H54 (cell line): ENCODE results near the gene TBCD.

Source experiments
- DNase-seq: peaks from one replicate; pipeline ENCODE4 v3.0.0; 2011; ENCODE audit warnings: low spot score, mixed read lengths; ENCODE audit not compliant: insufficient read length
- FAIRE-seq: peaks from 3 replicates; lab custom pipeline; 2011; peaks lifted over from hg19 to GRCh38; lab: Jason Lieb, UNC
- POLR2A ChIP-seq: IDR thresholded peaks from 2 replicates; pipeline ENCODE4 v1.6.1; 2011; ENCODE audit warnings: low read depth, mild to moderate bottlenecking, low read length

TBCD gene

DNA sequence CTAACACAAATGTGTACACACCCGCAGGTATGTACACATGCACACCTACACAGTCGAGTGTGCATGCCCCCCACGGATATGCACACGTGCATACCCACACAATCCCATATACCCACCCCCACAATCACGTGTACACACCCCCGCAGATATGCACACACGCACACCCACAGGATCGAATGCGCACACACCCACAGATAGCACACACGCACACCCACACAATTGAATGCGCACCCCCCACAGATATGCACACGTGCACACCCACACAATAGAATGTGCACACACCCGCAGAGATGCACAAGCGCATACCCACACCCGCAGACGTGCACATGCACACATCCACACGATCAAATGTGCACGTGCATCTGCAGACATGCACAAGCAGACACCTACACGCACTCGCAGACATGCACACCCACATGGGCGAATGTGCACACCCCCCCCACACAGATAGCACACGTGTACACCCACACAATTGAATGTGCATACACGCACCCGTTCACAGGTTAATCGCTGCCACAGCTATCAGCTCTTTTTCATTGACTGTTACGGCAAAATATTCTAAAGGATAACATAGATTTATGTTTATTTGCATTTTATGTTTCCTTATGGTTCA lies 77.1 kb downstream of the TBCD start:
- FAIRE-seq (no peak), DNase-seq (no peak)
- no peak for TF ChIP-seq POLR2A

DNA sequence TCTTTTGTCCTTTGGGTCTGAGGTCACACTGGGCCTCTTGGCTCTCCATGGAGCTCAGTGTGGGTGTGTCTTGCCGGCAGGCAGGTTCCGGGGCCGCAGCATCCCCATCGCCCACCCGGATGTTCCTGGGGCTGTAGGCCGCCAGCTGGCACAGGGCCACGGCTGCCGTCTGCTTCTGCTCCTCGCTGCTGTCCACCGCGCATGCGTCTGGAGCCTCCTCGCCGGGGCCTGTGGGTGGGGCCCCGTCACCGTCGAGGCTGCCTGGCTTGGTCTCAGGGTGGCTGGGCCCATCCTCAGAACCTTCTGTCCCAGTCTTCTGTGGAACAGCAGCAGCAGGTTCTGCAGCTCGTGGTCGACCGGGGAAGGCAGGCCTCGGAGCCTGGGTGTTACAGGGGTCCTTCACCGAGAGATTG lies 78.4 kb downstream of the TBCD start:
- FAIRE-seq (no peak), DNase-seq (no peak)
- no peak for TF ChIP-seq POLR2A

DNA sequence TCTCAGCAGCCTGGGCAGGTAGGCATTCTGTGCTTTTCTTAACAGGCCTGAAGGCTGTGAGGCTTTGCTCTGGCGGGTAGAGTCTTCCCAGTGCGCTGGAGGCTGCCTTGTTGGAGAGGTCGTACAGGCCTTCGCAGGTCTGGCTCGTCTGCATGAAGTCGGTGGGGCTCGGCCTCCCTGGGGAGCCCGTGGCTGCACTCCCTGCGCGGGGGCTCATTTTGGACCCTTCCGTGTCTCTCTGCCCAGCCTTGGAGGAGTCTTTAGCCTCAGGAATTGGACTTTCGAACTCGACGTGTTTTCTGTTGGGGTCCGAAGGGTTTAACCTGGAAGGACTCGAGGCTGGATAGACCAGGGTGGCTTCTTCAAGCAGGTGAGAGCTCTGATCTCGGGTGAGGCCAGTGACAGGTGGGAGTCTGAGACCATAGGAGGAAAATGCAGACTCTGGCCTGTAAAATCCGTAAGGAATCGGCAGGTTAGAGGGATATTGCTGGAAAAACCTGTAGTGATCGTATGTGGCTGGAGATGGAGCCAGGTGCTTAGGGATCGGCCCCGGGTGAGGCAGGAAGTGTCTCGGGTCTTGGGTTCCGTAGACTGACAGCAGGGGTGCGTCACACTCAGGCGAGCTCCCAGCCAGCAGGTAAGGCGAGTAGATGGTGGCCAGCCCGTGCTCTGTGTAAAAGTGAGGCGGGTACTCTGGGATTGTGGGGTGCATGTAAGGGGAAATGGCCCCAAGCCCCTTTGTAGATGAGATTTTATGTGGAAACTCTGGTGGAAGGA lies 79.4 kb downstream of the TBCD start:
- DNase-seq (no peak), FAIRE-seq (no peak)
- TF ChIP-seq POLR2A, result no peak

DNA sequence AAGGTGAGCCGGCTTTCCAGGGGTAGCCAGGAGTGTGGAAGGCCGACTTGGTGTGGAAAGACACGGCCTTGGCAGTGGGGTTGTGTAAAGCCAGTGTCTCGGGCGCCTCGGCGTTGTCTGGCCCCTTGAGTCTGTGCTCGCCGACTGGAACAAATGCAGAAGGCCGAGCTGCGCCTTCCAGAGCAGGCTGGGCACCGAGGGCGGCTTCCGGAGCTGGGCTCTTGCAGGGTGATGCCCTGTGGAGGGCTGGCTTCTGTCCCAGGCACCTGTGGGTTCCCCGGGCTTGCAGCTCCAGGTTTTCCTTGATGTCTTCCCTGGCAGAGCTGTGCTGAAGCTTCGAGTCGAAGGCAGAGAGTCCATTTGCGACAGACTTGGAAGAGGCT lies 79.9 kb downstream of the TBCD start:
- FAIRE-seq, result no peak
- TF ChIP-seq POLR2A, result no peak
- DNase-seq, result no peak

DNA sequence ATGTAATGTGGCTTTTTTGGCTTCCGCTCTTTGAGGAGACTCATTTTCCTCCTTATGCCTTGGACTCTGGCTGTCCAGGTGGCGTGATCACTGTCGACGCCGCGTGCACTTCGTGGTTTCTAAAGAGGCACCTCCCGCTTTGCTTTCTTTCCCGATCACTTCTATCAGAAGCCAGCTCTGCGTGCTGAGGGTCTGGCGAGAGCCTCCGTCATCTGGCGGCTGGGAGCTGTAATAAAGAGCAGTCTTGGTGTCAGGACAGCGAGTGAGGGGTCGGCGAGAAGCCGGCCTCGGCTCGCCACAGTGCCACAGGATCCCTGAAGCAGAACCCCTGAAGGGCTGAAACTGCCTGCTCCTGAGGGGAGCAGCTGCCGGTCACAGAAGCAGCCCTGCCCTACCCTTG lies 80.5 kb downstream of the TBCD start:
- no peak for FAIRE-seq
- no peak for TF ChIP-seq POLR2A

DNA sequence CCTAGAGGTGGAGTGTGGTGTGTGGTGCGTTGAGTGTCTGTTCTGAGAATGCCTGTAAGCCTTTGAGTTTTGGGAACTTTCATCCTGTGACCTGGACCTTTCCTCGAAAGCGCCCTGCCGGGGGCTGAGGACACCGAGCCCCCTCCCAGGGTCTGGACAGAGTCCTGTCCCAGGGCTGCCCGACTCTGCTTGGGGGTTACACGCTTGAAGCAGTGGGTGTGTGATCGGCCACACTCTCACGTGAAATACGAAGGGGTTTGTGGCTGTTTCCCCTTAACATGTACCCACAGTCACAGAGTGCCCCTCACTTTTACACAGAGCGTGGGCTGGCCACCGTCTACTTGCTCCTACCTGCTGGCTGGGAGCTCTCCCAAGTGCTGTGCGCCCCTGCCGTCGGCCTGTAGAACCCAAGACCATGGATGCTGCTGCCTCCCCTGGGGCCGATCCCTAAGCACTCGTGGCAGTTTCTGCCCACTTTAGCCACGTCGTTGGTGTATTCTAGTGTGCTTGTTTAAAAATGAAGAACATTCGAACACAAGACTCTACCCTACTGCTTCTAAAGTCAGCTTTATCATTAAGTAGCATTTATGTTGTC lies 81.1 kb downstream of the TBCD start:
- DNase-seq, result no peak
- TF ChIP-seq POLR2A, result no peak
- FAIRE-seq, result no peak

More for the DNA sequence above, 80.5 kb downstream of the TBCD start:
- no peak for DNase-seq

DNA sequence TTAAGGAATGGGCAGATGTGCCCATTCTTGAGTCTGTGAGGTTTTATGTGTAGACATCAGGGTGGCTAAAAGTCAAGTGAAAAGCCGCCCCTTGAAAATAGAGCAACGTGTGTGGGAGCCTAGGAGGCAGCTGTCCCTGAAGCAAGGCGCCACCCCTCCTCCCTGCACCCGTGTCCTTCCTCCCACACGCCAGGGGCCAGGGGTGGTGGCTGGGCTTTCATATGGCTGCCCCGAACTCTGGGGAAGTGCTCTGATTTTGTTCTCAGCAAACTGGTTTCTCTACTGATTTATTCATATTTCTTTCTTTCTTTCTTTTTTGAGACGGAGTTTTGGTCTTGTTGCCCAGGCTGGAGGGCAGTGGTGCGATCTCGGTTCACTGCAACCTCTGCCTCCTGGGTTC lies 83.3 kb downstream of the TBCD start:
- FAIRE-seq (no peak), DNase-seq (no peak)
- TF ChIP-seq POLR2A, result no peak

DNA sequence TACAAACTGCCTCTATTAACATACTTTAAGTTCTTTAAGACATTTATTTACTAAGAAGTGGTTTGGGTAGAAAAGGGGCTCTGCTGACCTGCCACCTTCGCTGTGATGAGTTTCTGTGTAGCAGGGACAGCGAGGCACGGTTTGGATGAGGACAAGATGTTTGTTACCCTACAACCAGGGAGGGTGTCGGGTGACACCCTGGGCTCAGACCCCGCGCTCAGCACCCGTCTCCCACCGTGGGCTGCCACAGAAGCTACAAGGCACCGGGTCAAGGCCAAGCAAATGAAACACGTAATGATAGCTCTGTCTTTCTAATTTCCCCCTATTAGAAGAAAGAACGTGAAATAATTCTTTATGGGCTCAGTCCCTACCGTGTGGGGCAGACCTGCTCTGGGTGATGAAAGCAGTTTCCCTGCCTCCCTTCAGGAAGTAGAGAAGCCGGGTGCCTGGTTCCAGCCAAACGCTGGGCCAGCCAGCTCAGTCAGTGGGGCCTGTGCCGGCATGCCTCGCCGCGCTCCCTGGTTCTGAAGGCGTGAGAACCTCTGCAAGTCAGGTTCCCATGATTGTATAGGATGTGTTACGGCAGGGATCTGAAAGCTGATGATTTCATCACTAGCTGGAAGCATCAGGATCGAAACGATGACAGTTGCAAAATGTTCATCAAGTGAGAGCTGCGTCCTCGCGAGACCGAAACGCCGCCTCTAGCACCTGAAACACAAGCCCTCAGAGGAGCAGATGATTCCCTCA lies 84.1 kb downstream of the TBCD start:
- no peak for TF ChIP-seq POLR2A
- DNase-seq (no peak), FAIRE-seq (no peak)

DNA sequence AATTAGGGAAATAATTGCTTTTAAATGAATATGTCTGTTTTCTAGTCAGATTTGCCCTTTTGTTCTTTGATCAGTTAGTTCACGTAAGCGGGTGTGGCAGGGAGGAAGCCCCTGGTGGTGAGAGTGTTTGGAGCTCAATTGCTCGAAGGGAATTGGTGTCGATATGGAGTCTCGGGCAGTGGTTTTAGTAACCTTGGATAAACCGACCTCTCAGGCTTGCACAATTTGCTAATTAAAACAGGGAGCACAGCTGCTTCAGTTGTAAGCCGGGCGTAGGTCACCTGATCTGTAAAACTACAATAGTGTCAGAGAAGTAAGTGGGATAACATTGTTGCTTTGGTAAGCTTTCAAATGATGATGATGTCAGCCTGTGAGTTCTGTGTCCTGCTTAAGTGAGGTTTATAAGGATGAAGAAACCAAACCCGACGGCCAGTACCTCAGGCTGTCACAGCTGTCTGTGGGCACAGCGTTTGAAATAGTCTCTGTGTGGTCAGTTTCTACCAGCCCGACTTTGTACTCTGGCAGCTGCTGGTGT lies 85.0 kb downstream of the TBCD start:
- TF ChIP-seq POLR2A, result no peak
- FAIRE-seq (no peak), DNase-seq (no peak)

DNA sequence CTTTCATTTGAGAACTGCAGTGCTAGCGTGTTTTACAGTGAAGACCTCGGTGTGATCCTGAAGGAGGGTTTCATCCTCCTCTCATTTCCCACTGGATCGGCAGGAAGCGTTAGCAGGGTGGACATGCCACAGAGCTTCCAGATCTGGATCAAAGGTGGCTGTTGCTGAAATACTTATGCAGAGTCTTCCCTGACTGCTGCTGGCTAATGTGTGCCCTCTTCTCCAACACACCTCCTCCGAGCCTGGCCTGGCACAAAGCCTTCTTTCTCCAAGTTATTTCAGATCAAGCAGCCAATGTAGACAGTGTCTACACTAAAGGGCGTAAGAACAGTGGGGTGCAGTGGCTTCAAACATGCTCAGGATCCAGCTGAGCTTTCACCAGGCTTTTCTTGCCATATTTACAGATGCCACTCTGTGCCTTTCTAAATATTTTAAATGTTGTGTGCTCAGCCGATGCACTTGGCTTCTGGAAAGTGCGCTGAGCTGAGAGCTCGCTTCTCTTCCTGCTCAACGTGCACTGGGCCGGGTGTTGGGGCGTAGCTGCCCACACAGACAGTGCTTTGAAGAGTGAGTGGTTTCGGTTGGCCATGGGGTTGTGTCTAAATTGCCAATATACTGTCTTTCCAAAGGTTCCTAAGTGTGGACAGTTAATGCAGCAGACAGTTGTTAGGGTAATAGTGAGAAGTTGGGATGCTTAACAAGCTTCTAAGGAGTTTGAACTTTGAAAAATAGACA lies 85.9 kb downstream of the TBCD start:
- no peak for DNase-seq
- FAIRE-seq, result no peak
- TF ChIP-seq POLR2A, result no peak

DNA sequence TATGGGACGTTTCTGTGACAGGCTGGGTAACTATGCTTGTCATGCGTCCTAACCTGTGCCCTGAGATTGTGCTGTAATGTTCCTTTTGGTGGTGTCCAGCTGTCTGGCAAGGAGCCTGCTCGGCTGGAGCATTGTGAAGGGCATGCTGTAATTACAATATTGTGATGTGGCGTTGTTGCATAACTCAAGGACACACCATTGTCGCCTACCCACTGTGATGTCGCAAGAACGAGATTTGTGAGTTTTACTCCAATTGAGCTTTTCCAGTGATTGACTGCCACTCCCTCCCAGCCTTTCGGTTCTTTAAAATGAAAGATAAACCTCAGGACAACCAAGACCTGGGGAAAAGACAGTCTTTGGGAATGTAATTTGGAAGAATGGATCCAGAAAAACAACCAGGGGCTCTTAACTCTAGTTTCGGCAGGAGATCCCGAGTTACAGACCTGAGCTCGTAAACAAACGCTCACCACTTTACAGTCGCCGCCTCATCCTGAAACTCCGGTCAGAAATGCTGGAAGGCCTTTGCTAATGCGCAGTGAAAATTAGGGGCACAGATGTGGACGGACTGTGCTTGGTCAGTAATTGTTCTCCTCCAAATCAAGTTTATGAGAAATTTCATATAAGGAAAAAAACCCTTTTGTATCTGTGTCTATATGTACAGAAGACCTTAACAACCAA lies 86.7 kb downstream of the TBCD start:
- FAIRE-seq (no peak), DNase-seq (no peak)
- no peak for TF ChIP-seq POLR2A

DNA sequence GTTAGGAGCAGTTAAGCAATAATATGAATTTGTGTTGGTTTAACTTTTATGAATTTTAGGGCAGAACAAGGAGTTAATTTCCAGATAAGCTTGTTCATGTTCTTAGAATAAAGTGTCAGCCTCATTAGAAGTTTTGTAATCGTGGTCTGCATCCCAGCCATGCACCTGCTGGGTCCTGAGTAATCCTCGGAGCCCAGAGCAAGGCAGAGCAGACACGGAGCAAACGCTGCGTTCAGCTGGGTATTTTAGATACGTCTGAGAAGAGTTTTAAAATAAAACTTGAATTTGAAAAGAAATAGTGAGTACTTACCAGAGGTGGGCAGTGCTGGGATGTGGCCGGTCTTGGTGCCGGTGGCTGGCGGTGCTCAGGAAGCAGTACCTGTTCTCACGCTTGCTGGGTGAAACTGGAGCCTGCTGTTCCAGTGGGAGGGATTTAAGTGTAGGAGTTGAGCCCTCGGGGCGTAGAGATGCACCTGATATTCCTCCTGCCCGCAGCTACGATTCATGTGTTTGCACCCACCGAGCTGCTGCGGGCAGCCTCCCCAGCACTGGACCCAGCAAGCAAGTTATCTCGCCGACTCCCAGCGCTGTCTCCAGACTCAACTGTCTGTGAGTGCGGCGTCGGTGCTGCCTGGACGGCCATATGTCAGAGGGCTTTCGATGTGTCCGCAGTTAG lies 87.9 kb downstream of the TBCD start, which contains the start of gene ZNF750:
ZNF750 (minus strand) TSS at position 406 of the 676 bp plus-strand sequence. CDS start 7,568 bp downstream, outside the sequence.
- DNase-seq, result no peak
- FAIRE-seq, result no peak
- no peak for TF ChIP-seq POLR2A
